Daoy (cell line): ENCODE results near the gene ARHGAP15. TPM values are rescaled to one million over a fixed set of nuclear protein-coding genes. Genes with fewer than 3 reads are reported as not detected.

ENCODE experiments used
- DNase-seq: peaks from one replicate; pipeline ENCODE4 v3.0.0-alpha.2; 2015; ENCODE audit warnings: low read depth
- total RNA-seq: library from RNA; depleted of rRNA; stranded (reverse); fragments of >200 nt; shearing (Covaris generic); gene quantifications from 2 replicates; pipeline ENCODE4 v1.2.3, GENCODE V29; 2014

The ARHGAP15 gene
- total RNA-seq, 1 experiment from 2014 or later: 1.4 TPM

DNA sequence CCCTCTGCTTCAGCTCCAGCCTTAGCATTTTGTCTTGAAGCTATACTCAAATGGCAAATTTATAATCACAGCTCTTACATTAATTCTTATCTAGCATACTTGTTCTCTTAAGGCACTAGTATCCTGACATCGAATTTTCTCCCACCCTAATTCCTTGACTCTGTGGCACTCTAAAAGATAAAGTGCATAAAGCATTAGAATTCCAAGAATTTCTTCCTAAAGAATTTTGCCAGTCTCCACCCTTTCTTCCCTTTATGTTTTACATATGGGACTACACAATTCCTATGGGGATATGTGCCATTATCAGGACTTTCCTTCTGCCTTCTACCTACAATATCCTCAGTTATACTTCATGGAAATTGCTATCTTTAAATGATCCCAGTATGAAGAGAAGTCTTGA, 560.3 kb downstream of the ARHGAP15 start:
- no peak for DNase-seq

GRCh38 chr2:143690235-143690634, 561.0 kb downstream of the ARHGAP15 start:
- DNase-seq: no peak

DNA sequence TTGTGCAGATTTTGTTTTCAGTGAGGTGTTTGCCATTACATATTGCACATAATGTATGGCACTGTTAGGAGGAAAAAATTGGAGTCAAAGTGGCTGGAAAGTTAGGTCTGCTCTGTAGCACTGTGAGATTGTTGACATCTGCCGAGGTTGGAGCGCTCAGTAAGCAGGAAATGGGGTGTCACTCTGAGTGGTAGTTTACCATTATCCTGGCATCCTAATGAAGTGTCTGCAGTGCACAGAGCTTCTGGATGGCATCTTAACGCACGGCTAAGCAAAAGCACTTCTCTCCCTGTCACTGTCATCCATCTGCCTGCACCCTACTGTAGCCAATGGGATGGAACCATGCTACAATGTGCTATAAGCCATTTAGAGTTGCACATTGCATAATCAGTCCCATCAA, 561.9 kb downstream of the ARHGAP15 start:
- DNase-seq: no peak

GRCh38 chr2:143692162-143692561, 562.9 kb downstream of the ARHGAP15 start:
- DNase-seq: no peak

DNA sequence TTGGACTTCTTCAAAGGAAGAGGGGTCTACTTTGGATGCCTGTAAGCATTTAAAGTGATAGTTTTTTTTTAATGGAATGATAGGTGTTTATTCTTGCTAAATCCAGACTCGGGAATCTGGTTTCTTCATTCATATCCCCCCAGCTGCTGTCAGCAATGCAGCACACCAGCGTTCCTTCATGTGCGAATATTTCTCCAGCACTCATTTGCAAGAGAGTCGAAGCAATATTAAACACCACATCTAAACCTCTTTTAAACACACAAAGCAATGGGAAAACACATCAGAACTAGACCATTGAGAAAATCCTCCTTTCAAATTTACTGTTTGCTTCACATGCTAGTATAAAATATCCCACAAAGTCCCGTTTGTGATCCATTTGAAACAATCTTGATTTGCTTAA, 563.7 kb downstream of the ARHGAP15 start:
- no peak for DNase-seq

- no peak for DNase-seq
These were observed 565.1 kb downstream of the ARHGAP15 start for GRCh38 chr2:143694335-143694734.

DNA sequence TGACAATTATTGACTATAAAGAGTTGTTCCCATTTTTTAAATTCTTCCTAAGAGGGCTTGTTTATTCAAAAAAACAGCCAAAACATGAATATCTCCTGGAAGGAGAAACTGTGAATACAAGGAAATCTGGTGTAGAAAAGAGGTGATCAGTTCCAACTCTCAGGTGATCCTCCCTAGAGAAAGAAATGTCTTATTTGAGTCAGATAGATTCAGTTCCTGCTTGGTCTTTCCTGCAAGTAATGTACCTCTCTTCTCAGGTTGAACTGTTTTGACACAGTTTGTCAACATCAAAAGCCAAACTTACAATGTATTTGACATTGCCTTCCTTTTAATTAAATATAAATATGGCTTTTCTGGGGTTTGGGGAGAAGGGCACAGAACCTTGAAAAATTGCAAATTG, 567.4 kb downstream of the ARHGAP15 start:
- no peak for DNase-seq

DNA sequence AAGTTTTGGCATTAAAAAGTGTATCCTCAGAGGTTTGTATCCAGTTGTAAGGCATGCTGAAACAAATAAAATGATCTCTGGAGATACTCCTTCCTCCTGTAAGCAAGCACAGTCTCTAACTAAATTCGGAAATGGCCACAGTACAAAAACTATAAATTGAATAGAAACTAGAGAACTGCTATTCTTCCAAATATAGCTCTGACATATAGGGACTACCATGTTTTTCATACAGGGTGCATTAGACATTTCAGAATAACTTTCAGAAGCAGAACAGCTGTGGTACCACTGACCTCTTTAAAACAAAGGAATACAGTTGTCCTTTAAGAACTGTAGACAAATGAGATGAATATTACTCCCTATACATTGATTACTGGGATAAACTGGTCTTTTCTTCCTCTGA, 568.5 kb downstream of the ARHGAP15 start:
- DNase-seq: no peak

- no peak for DNase-seq
These were observed 569.1 kb downstream of the ARHGAP15 start for GRCh38 chr2:143698352-143698751.

DNA sequence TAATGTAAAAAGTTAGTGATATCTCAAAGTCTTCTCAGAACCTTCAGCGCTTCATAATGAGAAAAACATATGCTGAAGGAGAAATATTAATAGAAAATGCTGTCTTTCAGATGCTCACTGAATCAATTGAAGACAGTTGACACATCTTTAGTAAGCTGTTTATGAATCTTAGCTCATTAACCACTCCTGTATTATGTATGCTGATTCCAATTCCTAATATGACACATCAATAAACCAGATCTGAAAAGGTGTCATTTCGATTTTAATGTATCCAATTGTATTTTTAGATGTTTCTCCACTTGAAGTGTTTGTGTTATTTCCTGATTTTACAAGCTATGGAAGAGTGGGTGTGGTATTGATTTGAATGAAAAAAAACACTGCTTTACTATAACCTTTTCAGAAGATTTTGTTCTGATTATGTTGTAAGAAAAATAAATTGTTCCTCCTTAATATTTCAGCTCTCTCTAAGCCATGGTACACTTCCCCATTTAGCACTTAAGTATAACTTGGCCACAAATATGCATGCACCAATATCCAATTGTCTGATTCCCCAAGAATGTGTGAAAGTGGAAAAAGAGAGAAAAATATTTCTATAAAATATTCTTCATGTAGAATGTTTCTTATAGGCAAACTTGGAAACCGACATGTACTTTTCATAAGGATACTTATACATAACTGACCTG, 569.8 kb downstream of the ARHGAP15 start:
- no peak for DNase-seq

GRCh38 chr2:143700865-143701264, 571.6 kb downstream of the ARHGAP15 start:
- no peak for DNase-seq

- no peak for DNase-seq
These were observed 572.6 kb downstream of the ARHGAP15 start for GRCh38 chr2:143701785-143702184.

DNA sequence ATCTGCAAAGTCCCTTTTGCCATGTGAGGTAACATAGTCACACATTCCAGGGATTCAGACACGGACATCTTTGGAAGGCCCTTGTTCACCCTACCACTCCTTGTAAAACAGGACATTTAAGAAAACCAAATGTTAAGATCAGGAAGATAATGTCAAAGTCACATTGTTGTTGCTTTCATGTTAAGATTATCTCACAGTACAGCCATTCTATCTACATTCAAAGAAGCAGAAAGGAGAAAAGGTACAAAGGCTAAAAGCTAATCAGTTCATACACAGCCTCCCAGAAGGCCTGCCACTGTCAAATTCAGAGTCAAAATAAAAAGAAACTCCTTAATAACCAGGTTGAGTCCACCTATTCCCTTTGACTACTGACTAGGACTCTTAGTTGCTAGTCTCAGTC, 573.7 kb downstream of the ARHGAP15 start:
- DNase-seq: no peak

DNA sequence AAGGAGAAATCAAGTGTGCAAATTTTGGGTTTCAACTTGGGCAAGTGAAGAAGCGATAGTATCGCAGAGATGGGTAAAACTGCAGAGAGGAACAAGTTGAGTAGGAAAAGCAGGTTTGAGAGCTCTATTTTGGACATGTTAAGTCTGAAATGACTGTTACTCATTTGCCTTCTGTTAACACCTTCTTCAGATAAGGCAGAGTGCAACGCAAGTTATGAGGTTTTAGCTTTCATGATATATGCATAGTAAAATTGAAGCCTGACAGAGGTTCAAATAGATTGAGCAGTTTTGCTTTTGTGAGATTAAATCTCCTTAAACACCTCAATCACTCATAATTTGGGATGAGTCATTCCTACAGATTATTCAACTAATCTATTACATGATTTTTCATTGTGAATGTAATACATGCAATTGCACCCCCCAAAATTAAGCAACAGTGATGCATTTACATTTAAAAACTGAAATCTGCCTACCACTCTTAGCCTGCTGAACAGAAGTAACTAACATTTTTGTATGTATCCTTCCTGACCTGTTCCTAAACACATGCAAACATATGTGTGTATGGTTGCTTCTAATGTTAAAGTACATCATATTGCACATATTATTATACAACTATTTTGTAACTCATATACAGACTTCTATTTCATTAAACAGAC, 575.4 kb downstream of the ARHGAP15 start:
- no peak for DNase-seq

- peak; percentile 4 for DNase-seq
These were observed 576.0 kb downstream of the ARHGAP15 start for GRCh38 chr2:143705108-143705707.

DNA sequence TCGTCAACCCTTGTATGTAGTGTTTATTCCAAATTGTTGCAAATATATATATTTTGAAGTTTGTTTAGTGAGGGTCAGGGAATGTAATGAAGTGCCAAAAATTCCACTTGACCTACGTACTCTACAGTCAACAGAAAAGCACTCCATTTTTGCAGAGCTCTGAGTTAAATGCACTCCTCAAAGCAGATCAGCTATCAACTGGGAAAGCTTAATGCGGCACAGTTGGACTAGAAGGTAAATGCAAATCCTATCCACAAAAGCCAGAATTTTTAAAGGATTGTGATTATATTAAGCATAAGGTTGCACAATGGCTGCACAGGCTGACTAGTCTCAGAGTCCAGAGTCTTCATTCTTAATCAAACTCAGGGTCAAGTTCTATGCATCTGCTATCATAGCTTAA, 577.1 kb downstream of the ARHGAP15 start:
- no peak for DNase-seq

DNA sequence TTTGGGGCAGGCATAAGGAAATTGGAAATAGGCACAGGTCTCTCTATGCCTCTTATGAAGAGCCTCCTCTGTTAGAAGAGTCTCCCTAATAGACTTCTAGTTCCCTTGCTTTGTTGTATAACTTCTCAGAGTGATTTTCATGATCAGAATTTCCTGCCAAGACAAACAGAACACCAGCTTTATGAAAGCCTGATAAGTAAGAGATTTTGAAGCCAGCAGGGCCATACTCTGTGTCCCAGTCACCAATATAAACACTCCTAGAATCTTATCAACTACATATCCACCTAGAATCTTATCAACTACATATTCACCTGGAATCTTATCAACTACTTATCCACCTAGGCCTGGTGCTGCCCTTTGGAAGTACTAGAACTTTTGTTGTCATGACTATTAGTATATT, 579.5 kb downstream of the ARHGAP15 start:
- no peak for DNase-seq

- no peak for DNase-seq
These were observed 581.0 kb downstream of the ARHGAP15 start for GRCh38 chr2:143710196-143710595.

GRCh38 chr2:143710879-143711278, 581.7 kb downstream of the ARHGAP15 start:
- DNase-seq: no peak

DNA sequence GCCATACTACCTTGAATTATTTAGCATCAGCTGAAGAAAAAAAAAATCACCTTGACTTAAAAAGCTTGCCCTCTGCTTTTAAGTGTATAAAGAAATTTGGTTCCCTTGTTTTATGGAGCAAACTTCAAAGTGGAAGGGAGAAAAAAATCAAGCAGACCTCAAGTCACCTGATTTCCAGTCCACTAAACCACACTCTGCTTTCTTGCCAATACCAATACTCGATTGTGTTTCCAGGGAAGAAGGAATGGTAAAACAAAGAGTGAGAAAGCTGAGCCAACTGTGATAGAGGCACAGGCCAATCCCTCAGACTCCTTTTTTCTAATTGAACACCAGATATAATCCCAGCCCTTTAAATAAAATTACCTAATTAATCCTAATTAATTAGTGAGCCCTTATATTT, 587.3 kb downstream of the ARHGAP15 start:
- no peak for DNase-seq

DNA sequence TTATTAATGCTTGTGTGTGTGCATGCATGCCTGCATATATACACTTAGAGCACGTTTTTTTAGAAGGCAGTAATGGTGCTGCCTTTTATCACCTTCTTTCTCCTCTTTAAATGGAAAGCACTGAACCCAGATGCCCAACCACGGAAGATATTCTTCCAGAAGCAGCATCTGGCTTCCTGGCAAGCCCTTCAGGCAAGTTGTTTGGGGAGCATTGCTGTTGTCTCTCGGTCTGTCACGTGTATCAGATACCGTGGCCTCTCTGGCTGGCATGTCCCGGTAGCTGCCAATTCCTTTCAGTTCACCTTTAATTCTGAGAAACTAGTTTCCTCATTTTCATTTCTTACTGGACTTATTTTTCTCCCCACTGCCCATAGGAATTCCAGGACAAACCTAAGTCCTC, 587.8 kb downstream of the ARHGAP15 start:
- DNase-seq: no peak

DNA sequence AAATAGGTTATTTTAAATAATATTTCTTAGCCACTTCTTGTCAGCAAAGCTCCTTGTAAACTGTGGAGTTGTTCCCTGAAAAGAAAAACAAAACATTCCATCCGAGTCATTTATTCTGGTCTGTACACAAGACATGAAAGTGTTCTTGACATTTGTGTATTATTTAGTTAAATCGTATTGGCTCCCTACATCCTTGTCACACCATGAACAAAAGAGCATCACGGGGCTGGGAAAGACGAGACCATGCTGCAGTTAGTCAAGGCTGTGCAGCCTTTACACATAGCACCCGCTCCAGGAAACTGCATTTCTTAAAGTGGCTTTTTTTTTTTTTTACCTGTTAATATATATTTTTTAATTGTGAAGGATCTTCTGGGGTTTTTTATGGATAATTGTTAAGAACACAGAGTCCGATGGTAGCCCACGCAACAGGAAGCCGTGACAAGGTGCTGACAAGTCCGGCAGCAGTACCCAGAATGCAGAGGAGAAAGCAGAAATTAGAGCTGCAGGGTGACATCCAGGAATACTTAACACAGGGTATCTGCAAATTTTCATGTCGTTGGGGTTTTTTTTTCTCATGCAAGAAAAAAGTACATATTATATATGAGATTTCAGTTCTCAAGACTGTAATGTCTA, 588.4 kb downstream of the ARHGAP15 start:
- no peak for DNase-seq

- DNase-seq: no peak
These were observed 589.5 kb downstream of the ARHGAP15 start for GRCh38 chr2:143718745-143719144.
